ENCODE results near the gene ZBTB24. TPM values are rescaled to one million over a fixed set of nuclear protein-coding genes. Genes with fewer than 3 reads are reported as not detected.

ZBTB24 gene
- polyA plus RNA-seq, 3 donors: 3.1 to 4.7 (median 3.4) TPM

GRCh38 chr6:109491207-109491938 is 8.4 kb upstream of the ZBTB24 start:
- no peaks in the 10 kb centered on the region for H3K36me3 Mint-ChIP-seq
- H3K27me3 Mint-ChIP-seq (ENCODE audit: low read depth in 3 of 3): peaks cover 2 to 6% (median 3%) of the 10 kb centered on the region in 3 donors
- Histone ChIP-seq H3K4me1 (ENCODE audit: control insufficient read depth in 1 of 2, insufficient read depth in 2 of 2, low read length in 2 of 2) (peaks cover 3 to 5% of the 10 kb centered on the region in 2 donors), H2AFZ (ENCODE audit: insufficient read depth, low read depth, low read length, poor library complexity, severe bottlenecking) (no peak overlapping the region), H3K9ac (ENCODE audit: insufficient read depth, low read length, poor library complexity, severe bottlenecking) (no peak overlapping the region), H3K79me2 (ENCODE audit: insufficient read depth, low read length) (no peaks in the 10 kb centered on the region), H3K27ac (ENCODE audit: low read depth in 1 of 2, low read length in 2 of 2) (no peak overlapping the region), H3K27me3 (ENCODE audit: control insufficient read depth in 2 of 2, insufficient read depth in 2 of 2, low read length in 2 of 2) (no peaks in the 10 kb centered on the region), H4K20me1 (ENCODE audit: insufficient read depth, low read length) (no peaks in the 10 kb centered on the region), H3K4me3 (replicated peaks in 1 of 3; ENCODE audit: low read depth in 2 of 3, low read length in 3 of 3) (no peak overlapping the region), H3K4me2 (replicated peaks; ENCODE audit: extremely low read depth, low read length, poor library complexity, severe bottlenecking) (no peak overlapping the region), H3K36me3 (replicated peaks in 1 of 2; ENCODE audit: control insufficient read depth in 1 of 2, insufficient read depth in 2 of 2, low read length in 2 of 2) (no peaks in the 10 kb centered on the region), H3K9me3 (replicated peaks in 1 of 2; ENCODE audit: control insufficient read depth in 1 of 2, insufficient read depth in 1 of 2, low read length in 2 of 2) (no peaks in the 10 kb centered on the region)
- intact Hi-C loops (cut with micrococcal nuclease): no loop called here
- TF ChIP-seq CTCF (IDR thresholded peaks at IDR 0.05): no peak
- WGBS (ENCODE audit: insufficient coverage): no CpG with 5 or more reads among the region's 5 CpGs
- no peaks in the 10 kb centered on the region for H3K9me3 Mint-ChIP-seq
- peaks cover 4% of the 10 kb centered on the region for H3K4me1 Mint-ChIP-seq
- H3K27ac Mint-ChIP-seq: no peak overlapping the region
- H3K4me3 Mint-ChIP-seq: no peak overlapping the region
- no peak for DNase-seq

- no peak for TF ChIP-seq CTCF (IDR thresholded peaks at IDR 0.05)
- Mint-ChIP-seq H3K36me3 (no peaks in the 10 kb centered on the region), H3K27ac (no peak overlapping the region), H3K4me1 (peaks cover 4% of the 10 kb centered on the region), H3K27me3 (ENCODE audit: low read depth in 3 of 3) (peaks cover 1 to 6% (median 3%) of the 10 kb centered on the region in 3 donors), H3K9me3 (no peaks in the 10 kb centered on the region), H3K4me3 (no peak overlapping the region)
- Histone ChIP-seq H3K4me2 (replicated peaks; ENCODE audit: extremely low read depth, low read length, poor library complexity, severe bottlenecking) (no peak overlapping the region), H4K20me1 (ENCODE audit: insufficient read depth, low read length) (no peaks in the 10 kb centered on the region), H3K4me1 (ENCODE audit: control insufficient read depth in 1 of 2, insufficient read depth in 2 of 2, low read length in 2 of 2) (peaks cover 3 to 5% of the 10 kb centered on the region in 2 donors), H3K79me2 (ENCODE audit: insufficient read depth, low read length) (no peaks in the 10 kb centered on the region), H3K27ac (ENCODE audit: low read depth in 1 of 2, low read length in 2 of 2) (no peak overlapping the region), H3K9ac (ENCODE audit: insufficient read depth, low read length, poor library complexity, severe bottlenecking) (no peak overlapping the region), H3K9me3 (replicated peaks in 1 of 2; ENCODE audit: control insufficient read depth in 1 of 2, insufficient read depth in 1 of 2, low read length in 2 of 2) (no peaks in the 10 kb centered on the region), H3K36me3 (replicated peaks in 1 of 2; ENCODE audit: control insufficient read depth in 1 of 2, insufficient read depth in 2 of 2, low read length in 2 of 2) (no peaks in the 10 kb centered on the region), H2AFZ (ENCODE audit: insufficient read depth, low read depth, low read length, poor library complexity, severe bottlenecking) (no peak overlapping the region), H3K27me3 (ENCODE audit: control insufficient read depth in 2 of 2, insufficient read depth in 2 of 2, low read length in 2 of 2) (no peaks in the 10 kb centered on the region), H3K4me3 (replicated peaks in 1 of 3; ENCODE audit: low read depth in 2 of 3, low read length in 3 of 3) (no peak overlapping the region)
- intact Hi-C loops (cut with micrococcal nuclease): no loop called here
- WGBS (ENCODE audit: insufficient coverage): no CpG with 5 or more reads among the region's 2 CpGs
- DNase-seq: no peak
These were observed 7.7 kb upstream of the ZBTB24 start for GRCh38 chr6:109490713-109491112.
